ENCODE measurements around the gene WNT16.

Gene WNT16

DNA sequence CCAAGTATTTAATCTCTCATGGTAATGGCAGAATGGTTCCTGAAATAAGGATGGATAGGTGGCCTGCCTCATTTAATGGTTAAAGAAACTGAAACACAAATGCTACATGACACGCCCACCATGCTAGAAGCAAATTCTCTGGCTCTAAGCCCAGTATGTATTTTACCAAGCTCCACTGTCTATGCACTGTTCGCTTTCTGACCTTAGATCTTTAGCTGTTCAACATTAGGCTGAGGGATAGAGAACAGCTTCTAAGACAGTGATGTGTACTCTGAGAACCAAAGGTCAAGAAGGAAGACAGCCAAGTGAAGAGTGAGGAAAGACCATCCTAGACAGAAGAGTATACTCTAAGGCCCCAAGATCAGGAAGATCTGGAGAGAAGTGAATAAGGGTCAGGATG, 40.7 kb downstream of the WNT16 start:
- peaks cover 33% of the 10 kb centered on the region; the same call in 1 of the 2 replicates for H3K36me3 ChIP-seq (ENCODE audit: insufficient read depth, low read length)
- no peak overlapping the region for H3K4me3 ChIP-seq (ENCODE audit: low read depth in 1 of 2, low read length in 2 of 2)
- no peaks in the 10 kb centered on the region; the same call in 1 of the 2 replicates for H3K4me1 ChIP-seq (ENCODE audit: insufficient read depth, low read length)
- H4K20me1 ChIP-seq (ENCODE audit: insufficient read depth, low read length) = no peaks in the 10 kb centered on the region
- H3K9ac ChIP-seq (ENCODE audit: low read depth, low read length) = no peak overlapping the region
- H3K27ac ChIP-seq (ENCODE audit: low read length) = no peak overlapping the region
- H3K9me3 ChIP-seq (ENCODE audit: insufficient read depth, low read length, severe bottlenecking) = no peaks in the 10 kb centered on the region
- H3K27me3 ChIP-seq (ENCODE audit: insufficient read depth, low read length, poor library complexity) = no peaks in the 10 kb centered on the region
- TF ChIP-seq EZH2 (IDR thresholded peaks at IDR 0.05; ENCODE audit: borderline replicate concordance, low read depth, low read length, severe bottlenecking) (no peak), CTCF (IDR thresholded peaks at IDR 0.05; ENCODE audit: borderline replicate concordance, extremely low read depth, low read length, poor library complexity, severe bottlenecking) (no peak)
- peak; percentile 37; the same call in 1 of the 3 replicates for ATAC-seq (ENCODE audit: insufficient read depth, low read depth)
- H3K4me2 ChIP-seq (ENCODE audit: insufficient read depth, low read length) = no peak overlapping the region
- DNase-seq = no peak
- no peaks in the 10 kb centered on the region for H3K79me2 ChIP-seq (ENCODE audit: insufficient read depth, low read length)
- no peak overlapping the region for H2AFZ ChIP-seq (ENCODE audit: low read depth, low read length)

GRCh38 chr7:121371367-121371766, 42.6 kb downstream of the WNT16 start:
- ATAC-seq (ENCODE audit: insufficient read depth, low read depth) = no peak
- H3K27ac ChIP-seq (ENCODE audit: low read length) = no peak overlapping the region

DNA sequence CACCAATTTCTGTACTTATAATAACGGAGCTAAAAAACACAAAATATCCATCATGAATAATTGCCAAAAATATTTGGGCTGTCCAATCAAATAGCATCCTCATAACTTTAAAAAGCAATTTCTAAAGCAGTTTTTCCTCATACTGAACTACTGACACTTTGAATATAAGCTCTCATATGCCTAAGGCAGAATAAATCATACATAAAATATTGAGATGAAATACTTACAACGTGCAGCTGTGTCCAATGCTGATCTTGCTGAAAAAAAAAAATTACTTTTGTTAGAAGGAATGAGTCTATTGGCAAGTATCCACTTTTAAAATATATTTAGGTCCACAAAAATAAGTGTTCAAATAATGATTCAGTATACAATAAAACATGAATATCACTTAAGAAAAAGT, 43.1 kb downstream of the WNT16 start:
- Histone ChIP-seq H3K4me2 (ENCODE audit: insufficient read depth, low read length) (no peak overlapping the region), H3K4me3 (ENCODE audit: low read depth in 1 of 2, low read length in 2 of 2) (no peak overlapping the region), H3K9me3 (ENCODE audit: insufficient read depth, low read length, severe bottlenecking) (no peaks in the 10 kb centered on the region), H3K79me2 (ENCODE audit: insufficient read depth, low read length) (no peaks in the 10 kb centered on the region), H3K4me1 (ENCODE audit: insufficient read depth, low read length) (no peaks in the 10 kb centered on the region; the same call in 1 of the 2 replicates), H3K36me3 (ENCODE audit: insufficient read depth, low read length) (peaks cover 31% of the 10 kb centered on the region; the same call in 1 of the 2 replicates), H3K9ac (ENCODE audit: low read depth, low read length) (no peak overlapping the region), H4K20me1 (ENCODE audit: insufficient read depth, low read length) (no peaks in the 10 kb centered on the region), H2AFZ (ENCODE audit: low read depth, low read length) (no peak overlapping the region), H3K27me3 (ENCODE audit: insufficient read depth, low read length, poor library complexity) (no peaks in the 10 kb centered on the region), H3K27ac (ENCODE audit: low read length) (no peak overlapping the region)
- no peak for TF ChIP-seq CTCF (IDR thresholded peaks at IDR 0.05; ENCODE audit: borderline replicate concordance, extremely low read depth, low read length, poor library complexity, severe bottlenecking)
- ATAC-seq (ENCODE audit: insufficient read depth, low read depth) (no peak), DNase-seq (no peak)

More at GRCh38 chr7:121371367-121371766, 42.6 kb downstream of the WNT16 start:
- Histone ChIP-seq H3K4me1 (ENCODE audit: insufficient read depth, low read length) (no peaks in the 10 kb centered on the region; the same call in 1 of the 2 replicates), H3K9ac (ENCODE audit: low read depth, low read length) (no peak overlapping the region), H3K79me2 (ENCODE audit: insufficient read depth, low read length) (no peaks in the 10 kb centered on the region), H4K20me1 (ENCODE audit: insufficient read depth, low read length) (no peaks in the 10 kb centered on the region), H2AFZ (ENCODE audit: low read depth, low read length) (no peak overlapping the region), H3K4me3 (ENCODE audit: low read depth in 1 of 2, low read length in 2 of 2) (no peak overlapping the region), H3K4me2 (ENCODE audit: insufficient read depth, low read length) (no peak overlapping the region), H3K36me3 (ENCODE audit: insufficient read depth, low read length) (peaks cover 32% of the 10 kb centered on the region; the same call in 1 of the 2 replicates), H3K9me3 (ENCODE audit: insufficient read depth, low read length, severe bottlenecking) (no peaks in the 10 kb centered on the region), H3K27me3 (ENCODE audit: insufficient read depth, low read length, poor library complexity) (no peaks in the 10 kb centered on the region)
- no peak for DNase-seq
- no peak for TF ChIP-seq EZH2 (IDR thresholded peaks at IDR 0.05; ENCODE audit: borderline replicate concordance, low read depth, low read length, severe bottlenecking)
- TF ChIP-seq CTCF (IDR thresholded peaks at IDR 0.05; ENCODE audit: borderline replicate concordance, extremely low read depth, low read length, poor library complexity, severe bottlenecking) = no peak

All from DND-41 (cell line).